ENCODE measurements around the gene SMTNL2.

SMTNL2 gene

DNA sequence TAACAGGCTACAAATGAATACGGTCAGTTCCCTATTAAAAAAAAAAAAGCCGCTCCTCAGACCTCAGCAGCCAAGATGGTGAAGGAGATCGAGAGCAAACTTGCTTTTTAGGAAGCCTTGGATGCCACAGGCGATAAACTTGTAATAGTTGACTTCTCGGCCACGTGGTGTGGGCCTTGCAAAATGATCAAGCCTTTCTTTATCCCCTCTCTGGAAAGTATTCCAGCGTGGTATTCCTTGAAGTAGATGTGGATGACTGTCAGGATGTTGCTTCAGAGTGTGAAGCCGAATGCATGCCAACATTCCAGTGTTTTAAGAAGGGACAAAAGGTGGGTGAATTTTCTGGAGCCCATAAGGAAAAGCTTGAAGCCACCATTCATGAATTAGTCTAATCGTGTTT, 12.2 kb upstream of the SMTNL2 start:
- Histone ChIP-seq H3K27me3 (ENCODE audit: insufficient read depth, low read depth, severe bottlenecking) (no peaks in the 10 kb centered on the region), H3K9me3 (ENCODE audit: severe bottlenecking) (no peaks in the 10 kb centered on the region), H3K27ac (no peak overlapping the region), H3K36me3 (no peaks in the 10 kb centered on the region), H3K4me3 (ENCODE audit: low read depth, low read length) (no peak overlapping the region)
- no peak for DNase-seq
- TF ChIP-seq, protein P1, sequence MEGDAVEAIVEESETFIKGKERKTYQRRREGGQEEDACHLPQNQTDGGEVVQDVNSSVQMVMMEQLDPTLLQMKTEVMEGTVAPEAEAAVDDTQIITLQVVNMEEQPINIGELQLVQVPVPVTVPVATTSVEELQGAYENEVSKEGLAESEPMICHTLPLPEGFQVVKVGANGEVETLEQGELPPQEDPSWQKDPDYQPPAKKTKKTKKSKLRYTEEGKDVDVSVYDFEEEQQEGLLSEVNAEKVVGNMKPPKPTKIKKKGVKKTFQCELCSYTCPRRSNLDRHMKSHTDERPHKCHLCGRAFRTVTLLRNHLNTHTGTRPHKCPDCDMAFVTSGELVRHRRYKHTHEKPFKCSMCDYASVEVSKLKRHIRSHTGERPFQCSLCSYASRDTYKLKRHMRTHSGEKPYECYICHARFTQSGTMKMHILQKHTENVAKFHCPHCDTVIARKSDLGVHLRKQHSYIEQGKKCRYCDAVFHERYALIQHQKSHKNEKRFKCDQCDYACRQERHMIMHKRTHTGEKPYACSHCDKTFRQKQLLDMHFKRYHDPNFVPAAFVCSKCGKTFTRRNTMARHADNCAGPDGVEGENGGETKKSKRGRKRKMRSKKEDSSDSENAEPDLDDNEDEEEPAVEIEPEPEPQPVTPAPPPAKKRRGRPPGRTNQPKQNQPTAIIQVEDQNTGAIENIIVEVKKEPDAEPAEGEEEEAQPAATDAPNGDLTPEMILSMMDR (IDR thresholded peaks at IDR 0.05; ENCODE audit: low read depth, low read length), result no peak

DNA sequence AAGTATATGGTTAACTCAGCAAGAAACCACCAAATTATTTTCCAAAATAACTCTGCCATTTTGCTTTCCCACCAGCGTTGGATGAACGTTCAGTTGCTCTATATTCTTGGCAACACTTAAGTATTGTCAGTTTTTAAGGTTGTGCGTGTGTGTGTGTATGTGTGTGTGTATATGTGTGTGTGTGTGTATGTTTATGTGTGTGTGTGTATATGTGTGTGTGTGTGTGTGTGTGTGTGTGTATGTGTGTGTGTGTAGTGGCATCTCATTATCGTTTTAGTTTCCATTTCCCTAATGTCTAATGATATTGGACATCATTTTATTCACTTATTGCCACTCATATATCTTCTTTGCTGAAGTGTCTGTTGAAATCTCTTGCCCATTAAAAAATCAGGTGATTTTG, 11.2 kb upstream of the SMTNL2 start:
- Histone ChIP-seq H3K27ac (no peak overlapping the region), H3K9me3 (ENCODE audit: severe bottlenecking) (no peaks in the 10 kb centered on the region), H3K4me3 (ENCODE audit: low read depth, low read length) (no peak overlapping the region), H3K27me3 (ENCODE audit: insufficient read depth, low read depth, severe bottlenecking) (no peaks in the 10 kb centered on the region), H3K36me3 (no peaks in the 10 kb centered on the region)
- no peak for DNase-seq
- TF ChIP-seq, protein P1 (IDR thresholded peaks at IDR 0.05; ENCODE audit: low read depth, low read length), result no peak

DNA sequence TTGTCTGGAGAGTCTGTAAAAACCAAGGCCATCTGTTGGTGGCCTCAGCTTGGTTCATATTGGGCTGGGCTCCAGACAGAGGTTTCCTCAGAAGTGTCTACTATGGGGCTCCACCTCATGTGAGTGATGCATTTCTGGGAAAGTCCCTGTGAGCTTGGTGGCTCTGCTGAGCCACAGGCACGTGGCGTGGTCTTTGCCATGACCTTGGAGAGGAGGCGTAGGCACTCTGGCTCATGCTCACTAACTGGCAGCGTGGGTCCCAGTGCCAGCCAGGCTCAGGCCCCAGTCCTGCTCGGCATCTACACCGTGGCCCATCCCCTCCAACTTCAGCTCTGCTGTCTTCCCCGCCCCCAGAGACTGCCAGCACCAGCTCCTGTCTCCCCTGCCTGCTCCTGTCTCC, 10.7 kb upstream of the SMTNL2 start:
- DNase-seq, result no peak
- TF ChIP-seq, protein P1 (IDR thresholded peaks at IDR 0.05; ENCODE audit: low read depth, low read length), result no peak

DNA sequence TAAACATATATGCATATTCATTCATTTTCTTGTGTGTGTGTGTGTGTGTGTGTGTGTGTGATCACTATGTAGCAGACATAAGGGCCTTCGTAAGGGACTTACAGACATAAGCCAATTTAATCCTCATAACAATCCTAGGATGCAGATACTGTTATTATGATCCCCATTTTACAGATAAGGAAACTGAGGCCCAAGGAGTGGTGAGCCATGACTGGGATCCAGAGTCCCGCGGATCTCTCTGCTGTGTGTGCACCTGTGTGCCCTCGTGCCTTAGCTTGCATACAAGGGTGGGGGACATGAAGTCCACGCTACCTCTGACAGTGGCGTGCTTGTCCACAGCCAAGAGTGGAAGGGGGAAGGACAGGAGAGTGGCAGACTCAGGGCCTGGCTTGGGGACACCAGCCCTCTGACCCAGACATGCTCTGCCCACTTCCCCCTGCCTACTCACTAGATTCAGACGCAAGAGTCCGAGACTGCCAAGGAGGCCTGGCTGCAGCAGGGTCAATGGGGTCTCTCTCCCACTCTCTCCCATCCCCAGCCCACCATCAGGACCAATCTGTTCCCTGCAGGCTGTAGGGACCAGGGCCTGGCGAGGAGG, 9.8 kb upstream of the SMTNL2 start:
- no peaks in the 10 kb centered on the region for H3K9me3 ChIP-seq (ENCODE audit: severe bottlenecking)
- H3K27me3 ChIP-seq (ENCODE audit: insufficient read depth, low read depth, severe bottlenecking), result no peaks in the 10 kb centered on the region
- H3K36me3 ChIP-seq, result no peaks in the 10 kb centered on the region
- H3K27ac ChIP-seq, result no peak overlapping the region
- TF ChIP-seq, protein P1 (IDR thresholded peaks at IDR 0.05; ENCODE audit: low read depth, low read length), result no peak
- no peak for DNase-seq
- no peak overlapping the region for H3K4me3 ChIP-seq (ENCODE audit: low read depth, low read length)

More for the DNA sequence above, 10.7 kb upstream of the SMTNL2 start:
- no peaks in the 10 kb centered on the region for H3K36me3 ChIP-seq
- no peak overlapping the region for H3K27ac ChIP-seq
- no peaks in the 10 kb centered on the region for H3K27me3 ChIP-seq (ENCODE audit: insufficient read depth, low read depth, severe bottlenecking)
- H3K9me3 ChIP-seq (ENCODE audit: severe bottlenecking), result no peaks in the 10 kb centered on the region
- no peak overlapping the region for H3K4me3 ChIP-seq (ENCODE audit: low read depth, low read length)

DNA sequence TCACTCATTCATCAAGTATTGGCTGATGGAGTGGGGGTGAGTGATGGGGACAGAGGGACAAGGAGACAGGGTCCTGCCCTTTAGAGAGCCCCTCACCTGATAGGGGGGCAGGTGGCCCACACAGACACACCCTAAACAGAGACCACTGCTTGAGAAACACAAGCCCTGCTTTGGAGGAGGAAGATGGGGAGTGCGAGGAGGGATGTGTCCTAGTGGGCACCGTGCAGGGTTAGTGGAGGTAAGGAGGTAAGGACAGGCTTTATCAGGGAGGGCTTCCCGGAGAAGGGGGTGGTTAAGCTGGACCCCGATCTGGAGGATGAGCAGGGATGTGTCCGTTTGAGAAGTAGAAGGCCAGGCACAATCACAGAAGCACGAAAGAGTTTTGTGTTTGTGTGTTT, 8.2 kb upstream of the SMTNL2 start:
- Histone ChIP-seq H3K27me3 (ENCODE audit: insufficient read depth, low read depth, severe bottlenecking) (no peaks in the 10 kb centered on the region), H3K9me3 (ENCODE audit: severe bottlenecking) (no peaks in the 10 kb centered on the region), H3K36me3 (no peaks in the 10 kb centered on the region), H3K4me3 (ENCODE audit: low read depth, low read length) (no peak overlapping the region), H3K27ac (peak overlapping the region; percentile 49; the same call in 1 of the 2 replicates)
- DNase-seq, result no peak
- TF ChIP-seq, protein P1 (IDR thresholded peaks at IDR 0.05; ENCODE audit: low read depth, low read length), result no peak

DNA sequence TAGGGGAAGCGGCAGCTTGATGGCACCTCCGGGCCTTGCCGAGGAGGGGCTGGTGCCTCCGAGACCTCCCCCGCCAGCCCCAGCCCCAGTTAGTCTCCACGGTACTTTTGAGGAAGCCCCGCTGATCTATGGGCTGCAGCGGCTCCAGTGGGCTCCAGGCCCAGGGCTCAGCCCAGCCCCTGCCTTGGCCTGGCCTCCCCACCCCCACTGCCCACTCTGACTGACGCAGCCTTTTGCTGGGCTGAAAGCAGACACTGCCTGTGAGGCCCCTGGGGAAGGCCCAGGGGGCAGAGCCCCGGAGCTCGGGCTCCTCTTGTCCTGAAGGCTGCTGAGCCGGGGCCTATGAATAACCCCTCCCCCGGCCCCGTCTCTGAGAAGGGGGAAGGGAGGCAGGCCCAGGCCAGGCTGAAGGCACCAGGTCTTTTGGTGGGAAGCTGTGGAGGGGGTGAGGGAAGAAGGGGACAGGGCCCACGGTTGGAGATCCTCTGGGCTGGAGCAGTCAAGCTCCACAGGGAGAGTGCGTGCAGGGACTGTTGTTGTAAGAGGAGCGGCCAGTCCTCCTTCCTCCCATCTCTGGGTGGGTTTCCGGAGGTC, 7.5 kb upstream of the SMTNL2 start:
- TF ChIP-seq, protein P1 (IDR thresholded peaks at IDR 0.05; ENCODE audit: low read depth, low read length), result no peak
- peak; percentile 54 for DNase-seq
- Histone ChIP-seq H3K9me3 (ENCODE audit: severe bottlenecking) (no peaks in the 10 kb centered on the region), H3K36me3 (no peaks in the 10 kb centered on the region), H3K27me3 (ENCODE audit: insufficient read depth, low read depth, severe bottlenecking) (no peaks in the 10 kb centered on the region), H3K27ac (peak overlapping the region; percentile 49), H3K4me3 (ENCODE audit: low read depth, low read length) (no peak overlapping the region)

All from WERI-Rb-1 (cell line).